K562 (cell line): Measurements from ENCODE around the gene TUBB2A. TPM values are rescaled to one million over a fixed set of nuclear protein-coding genes. Genes with fewer than 3 reads are reported as not detected.

Experiments used
- BDP1 ChIP-seq: IDR thresholded peaks from 3 replicates; pipeline ENCODE4 v1.6.1; 2011; ENCODE audit not compliant: insufficient read length, insufficient read depth
- BRCA1 ChIP-seq, 2 experiments: fragments of 450-650 bp in 1 of 2; sonication (generic) in 1 of 2; formaldehyde crosslinking in 1 of 2; IDR thresholded peaks; 2 replicates each; pipeline versions ENCODE4 v1.5.0 to v1.6.1; 2017 to 2020; ENCODE audit warnings: mild to moderate bottlenecking in 1 of 2, missing genetic modification reagents in 1 of 2
- CC2D1A ChIP-seq: fragments of 450-650 bp; IDR thresholded peaks from 2 replicates; pipeline ENCODE4 v1.6.1; 2017; ENCODE audit warnings: mild to moderate bottlenecking
- HDAC2 ChIP-seq: fragments of 450-650 bp; IDR thresholded peaks from 2 replicates; pipeline ENCODE4 v1.6.1; 2016; ENCODE audit warnings: mild to moderate bottlenecking
- KLF13 ChIP-seq: fragments of 450-650 bp; IDR thresholded peaks from 2 replicates; pipeline ENCODE4 v1.6.1; 2016; ENCODE audit warnings: missing genetic modification characterization, low read depth, mild to moderate bottlenecking, missing compliant biosample characterization, moderate library complexity, borderline replicate concordance
- KLF16 ChIP-seq: IDR thresholded peaks from 2 replicates; pipeline ENCODE4 v1.6.1; 2016; ENCODE audit warnings: antibody characterized with exemption
- NCOA1 ChIP-seq: fragments of 450-650 bp; IDR thresholded peaks from 2 replicates; pipeline ENCODE4 v1.6.1; 2016; ENCODE audit warnings: low read depth
- OTX1 ChIP-seq: fragments of 450-650 bp; formaldehyde crosslinking; IDR thresholded peaks from 2 replicates; pipeline ENCODE4 v1.4.0; 2022; ENCODE audit warnings: mild to moderate bottlenecking
- PBX2 ChIP-seq, 2 experiments: IDR thresholded peaks in 1 of 2; conservative IDR thresholded peaks in 1 of 2; 2 replicates each; pipeline ENCODE4 v1.6.1; 2016; ENCODE audit warnings: low read depth in 2 of 2, mild to moderate bottlenecking in 1 of 2, missing compliant biosample characterization in 1 of 2, missing genetic modification characterization in 1 of 2, moderate library complexity in 1 of 2
- POLR2G ChIP-seq: fragments of 200-400 bp; formaldehyde crosslinking; IDR thresholded peaks from 2 replicates; pipeline ENCODE4 v1.6.1; 2017; ENCODE audit warnings: low read depth, mild to moderate bottlenecking, antibody characterized with exemption, low read length, moderate library complexity
- RAD51 ChIP-seq: fragments of 450-650 bp; IDR thresholded peaks from 2 replicates; pipeline ENCODE4 v1.7.1; 2016; ENCODE audit warnings: low read depth, mild to moderate bottlenecking, borderline replicate concordance
- RBM39 ChIP-seq: fragments of 200-400 bp; formaldehyde crosslinking; optimal IDR thresholded peaks from 2 replicates; pipeline ENCODE3; 2018; ENCODE audit warnings: low read depth, low read length
- SIRT6 ChIP-seq: IDR thresholded peaks from one replicate; pipeline ENCODE4 v1.6.1; 2012; ENCODE audit warnings: low read depth, mild to moderate bottlenecking, control low read depth, inconsistent platforms, low read length, moderate library complexity
- SP1 ChIP-seq: sonication (generic); formaldehyde crosslinking; IDR thresholded peaks from 2 replicates; pipeline ENCODE4 v1.8.1; 2022; ENCODE audit warnings: mild to moderate bottlenecking, missing genetic modification reagents
- SPI1 ChIP-seq: IDR thresholded peaks from 2 replicates; pipeline ENCODE4 v1.6.1; 2011; ENCODE audit warnings: low read depth, low read length, control low read depth, borderline replicate concordance
- STAG1 ChIP-seq: sonication (generic); formaldehyde crosslinking; IDR thresholded peaks from 2 replicates; pipeline ENCODE4 v1.5.0; 2020; ENCODE audit warnings: missing genetic modification reagents, borderline replicate concordance
- TCF7 ChIP-seq: sonication (generic); IDR thresholded peaks from 2 replicates; pipeline ENCODE4 v1.6.1; 2016; ENCODE audit warnings: antibody characterized with exemption, borderline replicate concordance
- VEZF1 ChIP-seq: fragments of 200-800 bp; sonication (Bioruptor generic); IDR thresholded peaks from 2 replicates; pipeline ENCODE4 v1.6.1; 2017; ENCODE audit warnings: missing genetic modification characterization, missing compliant biosample characterization
- ZC3H4 ChIP-seq: sonication (generic); formaldehyde crosslinking; IDR thresholded peaks from 2 replicates; pipeline ENCODE4 v1.9.0; 2021; ENCODE audit warnings: missing genetic modification reagents, borderline replicate concordance
- ZNF184 ChIP-seq: sonication (generic); formaldehyde crosslinking; IDR thresholded peaks from 2 replicates; pipeline ENCODE4 v1.5.0; 2020; ENCODE audit warnings: missing genetic modification reagents
- ZNF324 ChIP-seq: fragments of 250-450 bp; sonication (Bioruptor Pico); IDR thresholded peaks from 2 replicates; pipeline ENCODE4 v1.4.0; 2020; ENCODE audit warnings: mild to moderate bottlenecking
- polyA plus RNA-seq, 8 experiments: library from polyadenylated mRNA; depleted of rRNA in 4 of 8; stranded (reverse) in 5 of 8; unstranded in 3 of 8; fragments of >200 nt; fragmentation: Nextera tagmentation in 2 of 8; fragmentation: Illumina TruSeq in 1 of 8; extraction: Ambion mirVana in 2 of 8; extraction: Trizol in 1 of 8; gene quantifications; 2 replicates each; pipeline versions ENCODE4 v1.2.1 to v1.2.3, GENCODE V29; 2011 to 2014; ENCODE audit warnings: inconsistent platforms in 1 of 8, missing spikeins in 1 of 8
- total RNA-seq, 7 experiments: library from RNA; depleted of rRNA in 6 of 7; stranded (reverse); fragments of >200 nt in 6 of 7; fragmentation: Illumina TruSeq in 2 of 7; extraction: Trizol in 2 of 7; gene quantifications; 2 replicates each; pipeline versions ENCODE4 v1.2.1 to v1.2.3, GENCODE V29; 2011 to 2021; ENCODE audit warnings: low replicate concordance in 1 of 7
- TF ChIP-seq, protein P1 (sequence below): fragments of 250-450 bp; sonication (Bioruptor Pico); IDR thresholded peaks from 2 replicates; pipeline ENCODE4 v1.4.0; 2020

Gene TUBB2A
- total and polyA plus RNA-seq, 9 of the 15 experiments (the other 6 are each of a cell fraction or from before 2014, with no cell fraction given), result 3.6 to 92.1 (median 45.6) TPM

DNA sequence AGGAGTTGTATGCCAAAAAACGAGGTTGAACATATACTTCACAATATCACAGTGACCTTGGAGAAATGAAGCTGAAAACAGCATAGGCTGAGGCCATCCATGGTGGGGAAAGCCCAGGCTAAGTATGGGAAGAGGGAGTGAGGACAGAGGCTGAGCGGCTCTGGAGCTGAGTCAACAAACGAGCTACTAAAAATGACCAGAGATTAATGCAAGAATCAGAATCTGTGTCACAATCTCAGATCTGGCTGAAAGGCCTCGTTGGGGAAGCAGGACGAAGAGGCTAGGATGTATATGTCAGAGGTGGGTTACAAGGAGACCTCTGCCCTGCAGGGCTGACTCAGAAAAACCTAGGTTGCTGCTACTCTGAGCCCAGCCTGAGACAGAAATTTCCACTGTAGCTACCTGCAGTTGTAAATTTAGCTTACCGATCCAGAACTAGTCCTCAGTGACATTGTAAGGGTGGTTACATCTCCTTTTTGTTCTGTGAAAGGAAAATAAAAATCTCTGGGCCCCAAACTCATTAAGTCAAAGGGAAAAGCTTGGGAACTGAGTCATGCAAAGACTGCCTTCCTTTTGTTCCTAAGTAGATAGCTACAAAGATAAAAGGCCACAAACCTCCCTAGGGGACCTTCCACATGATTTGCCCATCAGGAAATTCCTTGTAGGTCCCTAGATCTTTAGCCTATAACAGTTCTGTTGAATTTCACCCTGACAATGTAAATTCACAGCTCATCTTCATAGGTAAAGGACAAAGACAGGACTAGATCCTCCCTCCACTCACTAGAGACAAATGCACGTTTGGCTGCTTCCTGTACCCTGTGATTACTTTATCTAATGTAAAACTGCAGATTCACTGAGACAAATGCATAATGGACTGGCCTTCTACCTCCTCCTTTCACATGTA, 8.5 kb upstream of the TUBB2A start (continued):
- no peak for TF ChIP-seq CC2D1A
- no peak for TF ChIP-seq NCOA1
- TF ChIP-seq TCF7, result no peak
- no peak for TF ChIP-seq POLR2G
- no peak for TF ChIP-seq ZNF324
- no peak for TF ChIP-seq OTX1
- TF ChIP-seq BRCA1 (IDR thresholded peaks at IDR 0.05), result no peak
- TF ChIP-seq BRCA1 (CRISPR knock-in tag; IDR thresholded peaks at IDR 0.05), result no peak
- no peak for TF ChIP-seq SPI1
- no peak for TF ChIP-seq SIRT6
- no peak for TF ChIP-seq HDAC2
- TF ChIP-seq BDP1, result no peak
- TF ChIP-seq KLF13 (tag), result no peak
- no peak for TF ChIP-seq PBX2 (CRISPR knock-in tag; IDR thresholded peaks at IDR 0.05; ENCODE audit: low read depth)
- TF ChIP-seq PBX2 (tag; conservative IDR thresholded peaks at IDR 0.05; ENCODE audit: low read depth), result no peak
- TF ChIP-seq ZC3H4 (CRISPR knock-in tag), result no peak
- TF ChIP-seq ZNF184, result no peak
- no peak for TF ChIP-seq VEZF1 (CRISPR knock-in tag)
- TF ChIP-seq KLF16, result no peak
- TF ChIP-seq RAD51, result no peak
- no peak for TF ChIP-seq STAG1 (CRISPR knock-in tag)
- TF ChIP-seq SP1 (CRISPR knock-in tag), result no peak
- TF ChIP-seq, protein P1, sequence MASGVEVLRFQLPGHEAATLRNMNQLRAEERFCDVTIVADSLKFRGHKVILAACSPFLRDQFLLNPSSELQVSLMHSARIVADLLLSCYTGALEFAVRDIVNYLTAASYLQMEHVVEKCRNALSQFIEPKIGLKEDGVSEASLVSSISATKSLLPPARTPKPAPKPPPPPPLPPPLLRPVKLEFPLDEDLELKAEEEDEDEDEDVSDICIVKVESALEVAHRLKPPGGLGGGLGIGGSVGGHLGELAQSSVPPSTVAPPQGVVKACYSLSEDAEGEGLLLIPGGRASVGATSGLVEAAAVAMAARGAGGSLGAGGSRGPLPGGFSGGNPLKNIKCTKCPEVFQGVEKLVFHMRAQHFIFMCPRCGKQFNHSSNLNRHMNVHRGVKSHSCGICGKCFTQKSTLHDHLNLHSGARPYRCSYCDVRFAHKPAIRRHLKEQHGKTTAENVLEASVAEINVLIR (CRISPR knock-in tag), result no peak
- TF ChIP-seq RBM39, result no peak
